ENCODE results near the gene SH3GL2. TPM values are rescaled to one million over a fixed set of nuclear protein-coding genes. Genes with fewer than 3 reads are reported as not detected.

SH3GL2 gene
- polyA plus RNA-seq, 1 donor (not counting 4 experiments of a cell fraction or from before 2014, with no cell fraction given) = not detected

DNA sequence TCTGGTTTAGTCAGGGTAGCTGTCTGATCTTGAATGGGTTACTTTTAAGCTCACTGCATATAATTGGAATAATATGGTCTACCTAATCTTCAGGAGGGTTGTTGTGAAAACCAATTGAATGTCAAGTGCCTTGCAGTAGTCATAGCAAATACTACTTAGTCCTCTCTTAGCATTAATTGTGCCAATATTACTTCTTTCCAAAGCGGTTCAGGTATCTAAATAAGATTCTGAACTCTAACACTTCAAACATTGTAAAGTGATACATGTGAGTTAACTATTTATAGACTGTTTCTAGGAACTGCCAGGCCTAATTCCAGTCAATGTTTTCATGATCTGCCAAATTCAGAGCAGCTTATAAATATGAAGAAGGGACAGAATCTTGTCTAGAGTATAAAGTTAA is 140.2 kb downstream of the SH3GL2 start:
- Histone ChIP-seq H2AFZ (ENCODE audit: control insufficient read depth, low read length) (no peak overlapping the region), H3K27me3 (ENCODE audit: control insufficient read depth, extremely low read depth, insufficient read depth, low read length) (no peaks in the 10 kb centered on the region), H3K9ac (ENCODE audit: control insufficient read depth, extremely low read depth, insufficient read depth, low read length) (no peak overlapping the region), H3K36me3 (ENCODE audit: control insufficient read depth in 2 of 2, extremely low read depth in 1 of 2, insufficient read depth in 2 of 2, low read length in 2 of 2) (no peaks in the 10 kb centered on the region), H3K4me2 (ENCODE audit: control insufficient read depth, extremely low read depth, insufficient read depth, low read depth, low read length) (no peak overlapping the region), H3K79me2 (ENCODE audit: control insufficient read depth, insufficient read depth, low read length) (no peaks in the 10 kb centered on the region), H3K9me3 (ENCODE audit: control insufficient read depth, low read depth, low read length) (no peaks in the 10 kb centered on the region), H3K4me1 (ENCODE audit: control insufficient read depth, extremely low read depth, insufficient read depth, low read length) (no peaks in the 10 kb centered on the region), H3K27ac (ENCODE audit: control insufficient read depth, insufficient read depth, low read length) (no peak overlapping the region), H3K9me1 (ENCODE audit: control insufficient read depth, extremely low read depth, insufficient read depth, low read length) (no peaks in the 10 kb centered on the region), H4K20me1 (ENCODE audit: control insufficient read depth, extremely low read depth, insufficient read depth, low read length) (no peaks in the 10 kb centered on the region), H3K4me3 (ENCODE audit: control insufficient read depth in 2 of 3, extremely low read depth in 1 of 3, insufficient read depth in 2 of 3, low read depth in 1 of 3, low read length in 3 of 3) (no peak overlapping the region)
- no peak for FAIRE-seq
- no peak for DNase-seq (ENCODE audit: low read depth, low spot score)
- no peak for TF ChIP-seq EZH2 (IDR thresholded peaks at IDR 0.05; ENCODE audit: low read length)
- TF ChIP-seq, protein P1, sequence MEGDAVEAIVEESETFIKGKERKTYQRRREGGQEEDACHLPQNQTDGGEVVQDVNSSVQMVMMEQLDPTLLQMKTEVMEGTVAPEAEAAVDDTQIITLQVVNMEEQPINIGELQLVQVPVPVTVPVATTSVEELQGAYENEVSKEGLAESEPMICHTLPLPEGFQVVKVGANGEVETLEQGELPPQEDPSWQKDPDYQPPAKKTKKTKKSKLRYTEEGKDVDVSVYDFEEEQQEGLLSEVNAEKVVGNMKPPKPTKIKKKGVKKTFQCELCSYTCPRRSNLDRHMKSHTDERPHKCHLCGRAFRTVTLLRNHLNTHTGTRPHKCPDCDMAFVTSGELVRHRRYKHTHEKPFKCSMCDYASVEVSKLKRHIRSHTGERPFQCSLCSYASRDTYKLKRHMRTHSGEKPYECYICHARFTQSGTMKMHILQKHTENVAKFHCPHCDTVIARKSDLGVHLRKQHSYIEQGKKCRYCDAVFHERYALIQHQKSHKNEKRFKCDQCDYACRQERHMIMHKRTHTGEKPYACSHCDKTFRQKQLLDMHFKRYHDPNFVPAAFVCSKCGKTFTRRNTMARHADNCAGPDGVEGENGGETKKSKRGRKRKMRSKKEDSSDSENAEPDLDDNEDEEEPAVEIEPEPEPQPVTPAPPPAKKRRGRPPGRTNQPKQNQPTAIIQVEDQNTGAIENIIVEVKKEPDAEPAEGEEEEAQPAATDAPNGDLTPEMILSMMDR (optimal IDR thresholded peaks at IDR 0.05 in 1 of 3, IDR thresholded peaks at IDR 0.05 in 1 of 3, conservative IDR thresholded peaks at IDR 0.05 in 1 of 3; ENCODE audit: extremely low read depth in 1 of 3, insufficient read depth in 2 of 3, low read length in 3 of 3) = no peak
- dilution Hi-C loops (cut with MboI; ENCODE audit: extremely low pct_ligation_motif_present, low sequenced_read_pairs) = no loop called here

DNA sequence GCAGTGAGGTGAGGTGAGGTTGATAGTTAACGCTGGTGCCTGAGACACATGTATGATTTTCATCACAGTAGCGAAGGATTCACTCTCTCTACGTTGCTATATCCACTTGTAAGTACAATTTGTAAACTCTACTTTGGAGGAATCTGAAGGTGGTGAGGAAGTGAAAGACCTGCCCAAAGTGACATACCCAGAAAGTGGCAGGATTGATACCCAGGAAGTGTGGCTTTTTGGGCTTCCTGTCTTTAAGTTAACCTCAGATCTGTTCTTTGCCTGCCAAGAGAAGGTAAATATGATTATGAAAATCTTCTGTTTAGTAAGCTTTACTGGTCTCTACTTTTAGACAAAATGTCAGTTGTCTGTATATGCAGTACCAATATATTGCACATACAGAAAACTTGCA is 143.1 kb downstream of the SH3GL2 start:
- Histone ChIP-seq H3K4me3 (ENCODE audit: control insufficient read depth in 2 of 3, extremely low read depth in 1 of 3, insufficient read depth in 2 of 3, low read depth in 1 of 3, low read length in 3 of 3) (no peak overlapping the region), H2AFZ (ENCODE audit: control insufficient read depth, low read length) (no peak overlapping the region), H3K4me1 (ENCODE audit: control insufficient read depth, extremely low read depth, insufficient read depth, low read length) (no peaks in the 10 kb centered on the region), H3K36me3 (ENCODE audit: control insufficient read depth in 2 of 2, extremely low read depth in 1 of 2, insufficient read depth in 2 of 2, low read length in 2 of 2) (no peaks in the 10 kb centered on the region), H3K9me3 (ENCODE audit: control insufficient read depth, low read depth, low read length) (peaks cover 2% of the 10 kb centered on the region), H3K79me2 (ENCODE audit: control insufficient read depth, insufficient read depth, low read length) (no peaks in the 10 kb centered on the region), H3K27me3 (ENCODE audit: control insufficient read depth, extremely low read depth, insufficient read depth, low read length) (no peaks in the 10 kb centered on the region), H3K27ac (ENCODE audit: control insufficient read depth, insufficient read depth, low read length) (no peak overlapping the region), H3K9me1 (ENCODE audit: control insufficient read depth, extremely low read depth, insufficient read depth, low read length) (no peaks in the 10 kb centered on the region), H3K4me2 (ENCODE audit: control insufficient read depth, extremely low read depth, insufficient read depth, low read depth, low read length) (no peak overlapping the region), H4K20me1 (ENCODE audit: control insufficient read depth, extremely low read depth, insufficient read depth, low read length) (no peaks in the 10 kb centered on the region), H3K9ac (ENCODE audit: control insufficient read depth, extremely low read depth, insufficient read depth, low read length) (no peak overlapping the region)
- no peak for FAIRE-seq
- no peak for TF ChIP-seq EZH2 (IDR thresholded peaks at IDR 0.05; ENCODE audit: low read length)
- TF ChIP-seq, protein P1 (optimal IDR thresholded peaks at IDR 0.05 in 1 of 3, IDR thresholded peaks at IDR 0.05 in 1 of 3, conservative IDR thresholded peaks at IDR 0.05 in 1 of 3; ENCODE audit: extremely low read depth in 1 of 3, insufficient read depth in 2 of 3, low read length in 3 of 3) = no peak
- dilution Hi-C loops (cut with MboI; ENCODE audit: extremely low pct_ligation_motif_present, low sequenced_read_pairs) = no loop called here
- no peak for DNase-seq (ENCODE audit: low read depth, low spot score)
